ENCODE data around the gene SH3PXD2A.

The SH3PXD2A gene, protein sequence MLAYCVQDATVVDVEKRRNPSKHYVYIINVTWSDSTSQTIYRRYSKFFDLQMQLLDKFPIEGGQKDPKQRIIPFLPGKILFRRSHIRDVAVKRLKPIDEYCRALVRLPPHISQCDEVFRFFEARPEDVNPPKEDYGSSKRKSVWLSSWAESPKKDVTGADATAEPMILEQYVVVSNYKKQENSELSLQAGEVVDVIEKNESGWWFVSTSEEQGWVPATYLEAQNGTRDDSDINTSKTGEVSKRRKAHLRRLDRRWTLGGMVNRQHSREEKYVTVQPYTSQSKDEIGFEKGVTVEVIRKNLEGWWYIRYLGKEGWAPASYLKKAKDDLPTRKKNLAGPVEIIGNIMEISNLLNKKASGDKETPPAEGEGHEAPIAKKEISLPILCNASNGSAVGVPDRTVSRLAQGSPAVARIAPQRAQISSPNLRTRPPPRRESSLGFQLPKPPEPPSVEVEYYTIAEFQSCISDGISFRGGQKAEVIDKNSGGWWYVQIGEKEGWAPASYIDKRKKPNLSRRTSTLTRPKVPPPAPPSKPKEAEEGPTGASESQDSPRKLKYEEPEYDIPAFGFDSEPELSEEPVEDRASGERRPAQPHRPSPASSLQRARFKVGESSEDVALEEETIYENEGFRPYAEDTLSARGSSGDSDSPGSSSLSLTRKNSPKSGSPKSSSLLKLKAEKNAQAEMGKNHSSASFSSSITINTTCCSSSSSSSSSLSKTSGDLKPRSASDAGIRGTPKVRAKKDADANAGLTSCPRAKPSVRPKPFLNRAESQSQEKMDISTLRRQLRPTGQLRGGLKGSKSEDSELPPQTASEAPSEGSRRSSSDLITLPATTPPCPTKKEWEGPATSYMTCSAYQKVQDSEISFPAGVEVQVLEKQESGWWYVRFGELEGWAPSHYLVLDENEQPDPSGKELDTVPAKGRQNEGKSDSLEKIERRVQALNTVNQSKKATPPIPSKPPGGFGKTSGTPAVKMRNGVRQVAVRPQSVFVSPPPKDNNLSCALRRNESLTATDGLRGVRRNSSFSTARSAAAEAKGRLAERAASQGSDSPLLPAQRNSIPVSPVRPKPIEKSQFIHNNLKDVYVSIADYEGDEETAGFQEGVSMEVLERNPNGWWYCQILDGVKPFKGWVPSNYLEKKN

DNA sequence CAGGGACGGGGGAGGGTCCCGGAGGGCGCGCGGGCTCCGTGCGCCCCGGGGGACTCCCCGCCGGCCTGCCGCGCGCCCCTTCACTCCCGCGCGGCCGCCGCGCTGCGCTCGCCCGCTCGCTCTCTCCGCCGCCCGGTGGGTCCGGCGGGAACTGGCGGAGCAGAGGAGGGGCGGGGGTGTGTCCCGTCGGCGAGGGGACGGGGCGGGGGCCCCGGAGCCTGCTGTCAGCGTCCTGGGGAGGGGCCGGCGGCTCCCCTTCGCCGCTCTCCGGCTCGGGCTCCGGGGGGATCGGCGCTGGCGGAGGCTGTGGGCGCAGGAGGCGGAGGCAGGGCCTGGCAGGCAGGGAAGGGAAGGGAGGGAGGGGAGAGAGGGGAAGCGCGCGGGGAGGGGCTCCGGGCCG is at the start of gene SH3PXD2A:
TSS of gene SH3PXD2A (minus strand) at position 153 of the 400 bp plus-strand sequence. CDS start 310 bp downstream, outside the sequence.
- no peak for TF ChIP-seq ZFX (IDR thresholded peaks at IDR 0.05)
- TF ChIP-seq, protein P1, sequence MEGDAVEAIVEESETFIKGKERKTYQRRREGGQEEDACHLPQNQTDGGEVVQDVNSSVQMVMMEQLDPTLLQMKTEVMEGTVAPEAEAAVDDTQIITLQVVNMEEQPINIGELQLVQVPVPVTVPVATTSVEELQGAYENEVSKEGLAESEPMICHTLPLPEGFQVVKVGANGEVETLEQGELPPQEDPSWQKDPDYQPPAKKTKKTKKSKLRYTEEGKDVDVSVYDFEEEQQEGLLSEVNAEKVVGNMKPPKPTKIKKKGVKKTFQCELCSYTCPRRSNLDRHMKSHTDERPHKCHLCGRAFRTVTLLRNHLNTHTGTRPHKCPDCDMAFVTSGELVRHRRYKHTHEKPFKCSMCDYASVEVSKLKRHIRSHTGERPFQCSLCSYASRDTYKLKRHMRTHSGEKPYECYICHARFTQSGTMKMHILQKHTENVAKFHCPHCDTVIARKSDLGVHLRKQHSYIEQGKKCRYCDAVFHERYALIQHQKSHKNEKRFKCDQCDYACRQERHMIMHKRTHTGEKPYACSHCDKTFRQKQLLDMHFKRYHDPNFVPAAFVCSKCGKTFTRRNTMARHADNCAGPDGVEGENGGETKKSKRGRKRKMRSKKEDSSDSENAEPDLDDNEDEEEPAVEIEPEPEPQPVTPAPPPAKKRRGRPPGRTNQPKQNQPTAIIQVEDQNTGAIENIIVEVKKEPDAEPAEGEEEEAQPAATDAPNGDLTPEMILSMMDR (conservative IDR thresholded peaks at IDR 0.05), result peak; percentile 41
- H3K27ac ChIP-seq, result no peak within 1 kb of the TSS

DNA sequence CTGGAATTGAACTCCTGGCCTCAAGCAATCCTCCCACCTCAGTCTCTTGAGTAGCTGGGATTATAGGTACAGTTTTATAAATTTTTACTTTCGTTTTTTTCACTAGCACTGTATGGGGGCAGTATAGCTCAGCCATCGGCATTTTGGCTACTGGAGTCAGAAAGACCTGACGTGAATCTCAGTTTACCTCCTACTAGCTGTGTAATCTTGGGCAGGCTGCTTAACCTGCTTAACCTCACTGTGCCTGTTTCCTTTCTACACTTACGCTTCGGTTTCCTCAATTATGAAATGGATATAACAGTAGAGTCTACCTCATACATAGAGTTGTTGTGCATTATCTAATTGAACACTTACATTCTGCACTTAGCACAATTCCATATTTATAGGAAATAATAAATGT is 45.9 kb upstream of the SH3PXD2A start:
- H3K27ac ChIP-seq, result no peak overlapping the region
- TF ChIP-seq, protein P1 (conservative IDR thresholded peaks at IDR 0.05), result no peak
- TF ChIP-seq ZFX (IDR thresholded peaks at IDR 0.05), result no peak

DNA sequence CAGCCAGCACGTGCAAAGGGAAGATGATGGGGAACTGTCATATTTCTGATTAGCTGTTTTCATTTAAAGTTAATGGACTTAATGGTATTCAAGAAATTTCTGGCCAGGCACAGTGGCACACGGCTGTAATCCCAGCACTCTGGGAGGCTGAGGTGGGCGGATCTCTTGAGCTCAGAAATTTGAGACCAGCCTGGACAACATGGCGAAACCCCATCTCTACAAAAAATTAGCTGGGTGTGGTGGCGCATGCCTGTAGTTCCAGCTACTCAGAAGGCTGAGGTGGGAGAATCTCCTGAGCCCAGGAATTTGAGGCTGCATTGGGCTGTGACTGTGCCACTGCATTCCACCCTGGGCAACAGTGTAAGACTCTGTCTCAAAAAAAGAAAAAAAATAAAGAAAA is 43.9 kb upstream of the SH3PXD2A start:
- TF ChIP-seq ZFX (IDR thresholded peaks at IDR 0.05), result no peak
- TF ChIP-seq, protein P1 (conservative IDR thresholded peaks at IDR 0.05), result no peak
- H3K27ac ChIP-seq, result no peak overlapping the region

DNA sequence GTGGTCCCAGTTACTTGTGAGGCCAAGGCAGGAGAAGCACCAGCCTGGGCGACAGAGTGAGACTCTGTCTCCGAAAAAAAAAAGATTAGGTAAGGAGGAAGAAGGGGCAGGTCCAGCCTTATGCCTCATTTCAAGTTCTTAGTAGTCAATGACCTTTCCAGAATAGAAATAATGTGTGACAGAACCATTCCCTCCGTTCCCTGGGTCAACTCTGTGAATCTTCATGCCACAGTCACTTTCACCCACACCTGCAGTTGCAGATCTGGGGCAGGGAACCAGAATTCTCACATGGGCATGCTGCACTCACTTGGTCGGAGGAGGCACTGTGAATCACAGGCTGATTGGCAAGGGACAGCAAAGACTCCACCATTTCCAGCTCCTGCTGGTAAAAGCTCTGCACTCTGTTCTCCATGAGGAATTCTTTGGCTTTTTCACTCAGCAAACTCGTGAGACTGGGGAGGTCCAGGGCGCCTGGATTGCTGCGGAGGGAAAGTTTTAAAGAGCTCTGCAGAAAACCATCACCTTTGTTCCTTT is 41.9 kb upstream of the SH3PXD2A start:
- H3K27ac ChIP-seq, result no peak overlapping the region
- no peak for TF ChIP-seq ZFX (IDR thresholded peaks at IDR 0.05)
- TF ChIP-seq, protein P1 (conservative IDR thresholded peaks at IDR 0.05), result no peak

DNA sequence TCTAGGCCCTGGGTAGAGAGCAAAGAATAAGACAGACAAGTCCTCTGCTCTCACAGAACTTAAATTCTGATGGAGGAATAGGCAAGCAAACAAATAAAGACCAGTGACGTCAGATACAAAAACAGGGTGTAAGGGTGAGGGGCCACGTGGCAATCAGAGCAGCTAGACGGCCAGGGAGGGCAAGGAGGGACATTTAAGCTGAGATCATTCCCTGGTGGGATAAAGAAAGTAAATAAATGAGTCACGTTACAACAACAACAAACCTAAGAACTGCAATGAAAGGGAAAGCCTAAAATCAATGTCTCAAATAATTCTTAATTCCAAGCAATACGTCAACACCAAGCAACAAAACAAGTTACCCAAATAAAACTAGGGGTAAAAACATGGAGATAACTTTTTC is 40.8 kb upstream of the SH3PXD2A start:
- TF ChIP-seq, protein P1 (conservative IDR thresholded peaks at IDR 0.05), result no peak
- TF ChIP-seq ZFX (IDR thresholded peaks at IDR 0.05), result no peak
- no peak overlapping the region for H3K27ac ChIP-seq

DNA sequence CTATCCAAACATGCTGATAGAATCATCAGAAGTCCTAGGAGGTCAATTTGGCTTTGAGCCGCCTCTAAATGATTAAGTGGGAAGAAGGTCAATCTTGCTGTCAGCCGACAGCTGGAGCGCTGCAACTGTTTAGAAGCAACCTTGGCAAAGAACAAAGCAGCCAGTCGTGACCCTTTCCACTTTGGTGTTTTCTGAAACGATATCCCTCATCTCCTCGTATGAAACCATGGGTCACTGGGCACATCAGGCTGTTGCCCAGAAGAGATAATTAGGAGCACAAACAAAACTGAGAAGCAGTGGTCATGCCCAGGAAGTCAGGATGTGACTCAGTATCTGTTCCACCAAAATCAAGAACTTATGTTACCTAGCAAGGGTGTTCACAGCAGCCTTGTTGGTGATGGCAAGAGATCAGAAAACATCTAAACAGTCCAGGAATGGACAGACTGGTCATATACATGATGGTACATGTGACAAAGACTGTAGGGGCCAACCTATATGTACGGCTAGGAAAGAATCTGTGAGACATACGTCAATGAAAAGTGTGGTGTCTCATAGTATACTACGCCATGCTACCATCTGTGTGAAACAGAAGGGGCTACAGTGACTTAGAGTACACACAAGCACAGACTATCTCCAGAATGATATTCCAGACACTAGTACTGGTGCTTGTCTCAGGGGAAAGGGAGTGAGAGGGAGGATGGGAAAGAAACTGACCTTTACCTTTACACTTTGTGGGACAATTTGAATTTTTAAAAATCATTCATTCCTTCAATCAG is 40.2 kb upstream of the SH3PXD2A start:
- H3K27ac ChIP-seq, result no peak overlapping the region
- no peak for TF ChIP-seq ZFX (IDR thresholded peaks at IDR 0.05)
- TF ChIP-seq, protein P1 (conservative IDR thresholded peaks at IDR 0.05), result no peak

All from C4-2B (cell line).